ENCODE measurements around the gene SLC25A44. TPM values are rescaled to one million over a fixed set of nuclear protein-coding genes. Genes with fewer than 3 reads are reported as not detected.
A peak's percentile ranks its signal among the peaks of the same experiment; 100 is the strongest.

SLC25A44 gene
- total RNA-seq, 2 donors from 2014 or later, result 10.7 to 23.7 TPM

- TF ChIP-seq CTCF (IDR thresholded peaks at IDR 0.05), result no peak
- DNase-seq (ENCODE audit: low spot score) (no peak), ATAC-seq (ENCODE audit: insufficient number of reproducible peaks, low FRiP score, low read depth) (no peak)
- Histone ChIP-seq H3K4me3 (peak overlapping the region; percentile 17), H3K36me3 (no peaks in the 10 kb centered on the region), H3K4me1 (ENCODE audit: control insufficient read depth in 1 of 2, low read depth in 2 of 2) (peaks cover 17 to 31% of the 10 kb centered on the region in 2 donors), H3K27ac (no peak overlapping the region), H3K27me3 (replicated peaks; ENCODE audit: insufficient read depth) (no peaks in the 10 kb centered on the region), H3K9me3 (no peaks in the 10 kb centered on the region)
These were observed 47.0 kb upstream of the SLC25A44 start for GRCh38 chr1:156146769-156147405.

GRCh38 chr1:156148216-156148615, 45.7 kb upstream of the SLC25A44 start:
- Histone ChIP-seq H3K9me3 (no peaks in the 10 kb centered on the region), H3K27ac (peak overlapping the region in 1 of 2 donors; percentile 3), H3K36me3 (no peaks in the 10 kb centered on the region), H3K4me3 (no peak overlapping the region), H3K4me1 (ENCODE audit: control insufficient read depth in 1 of 2, low read depth in 2 of 2) (peaks cover 17 to 30% of the 10 kb centered on the region in 2 donors), H3K27me3 (replicated peaks; ENCODE audit: insufficient read depth) (no peaks in the 10 kb centered on the region)
- no peak for DNase-seq (ENCODE audit: low spot score)
- ATAC-seq (ENCODE audit: insufficient number of reproducible peaks, low FRiP score, low read depth), result no peak
- TF ChIP-seq CTCF (IDR thresholded peaks at IDR 0.05), result no peak

- no peak for TF ChIP-seq CTCF (IDR thresholded peaks at IDR 0.05)
- no peaks in the 10 kb centered on the region for H3K36me3 ChIP-seq
- H3K27ac ChIP-seq, result no peak overlapping the region
- H3K4me1 ChIP-seq (ENCODE audit: control insufficient read depth in 1 of 2, low read depth in 2 of 2), result peaks cover 17 to 24% of the 10 kb centered on the region in 2 donors
- no peak for ATAC-seq (ENCODE audit: insufficient number of reproducible peaks, low FRiP score, low read depth)
- H3K4me3 ChIP-seq, result no peak overlapping the region
- no peaks in the 10 kb centered on the region for H3K27me3 ChIP-seq (replicated peaks; ENCODE audit: insufficient read depth)
- H3K9me3 ChIP-seq, result no peaks in the 10 kb centered on the region
- DNase-seq (ENCODE audit: low spot score), result no peak
These were observed 44.3 kb upstream of the SLC25A44 start for GRCh38 chr1:156149374-156150332.

GRCh38 chr1:156150333-156151011, 43.4 kb upstream of the SLC25A44 start:
- ATAC-seq (ENCODE audit: insufficient number of reproducible peaks, low FRiP score, low read depth), result no peak
- H3K27me3 ChIP-seq (replicated peaks; ENCODE audit: insufficient read depth), result no peaks in the 10 kb centered on the region
- H3K4me3 ChIP-seq, result no peak overlapping the region
- H3K27ac ChIP-seq, result no peak overlapping the region
- TF ChIP-seq CTCF (IDR thresholded peaks at IDR 0.05), result no peak
- no peak for DNase-seq (ENCODE audit: low spot score)
- H3K36me3 ChIP-seq, result no peaks in the 10 kb centered on the region
- H3K4me1 ChIP-seq (ENCODE audit: control insufficient read depth in 1 of 2, low read depth in 2 of 2), result peaks cover 17 to 24% of the 10 kb centered on the region in 2 donors
- H3K9me3 ChIP-seq, result no peaks in the 10 kb centered on the region

Data from thoracic aorta (tissue), 2 donors.